GM12864 (cell line): ENCODE measurements around the gene OR13C8.

Experiments
- DNase-seq: peaks from one replicate; pipeline ENCODE4 v3.0.0-alpha.2; 2011; ENCODE audit warnings: low read depth
- H3K4me3 ChIP-seq: 2 replicates; pipeline ENCODE4 v1.5.1; 2011; ENCODE audit warnings: mild to moderate bottlenecking, low read depth, low read length, control low read depth
- TF ChIP-seq, protein P1 (sequence below): IDR thresholded peaks from 2 replicates; pipeline ENCODE4 v1.5.1; 2011; ENCODE audit warnings: low read depth, mild to moderate bottlenecking, moderate library complexity, low read length, control low read depth, inconsistent platforms; ENCODE audit errors: missing control alignments

The OR13C8 gene

DNA sequence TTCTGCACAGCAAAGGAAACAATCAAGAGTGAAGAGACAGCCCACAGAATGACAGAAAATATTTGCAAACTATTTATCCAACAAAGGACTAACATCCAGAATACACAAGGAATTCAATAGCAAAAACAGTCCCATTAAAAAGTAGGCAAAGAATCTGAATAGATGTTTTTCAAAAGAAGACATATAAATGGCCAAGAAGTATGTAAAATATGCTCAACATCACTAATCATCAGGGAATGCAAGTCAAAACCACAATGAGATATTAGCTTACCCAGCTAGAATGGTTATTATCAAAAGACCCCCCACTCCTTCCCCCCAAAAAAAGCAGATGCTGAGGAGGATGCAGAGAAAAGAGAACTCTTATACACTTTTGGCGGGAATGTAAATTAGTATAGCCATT is 13.4 kb upstream of the OR13C8 start:
- no peak overlapping the region for H3K4me3 ChIP-seq
- DNase-seq = no peak
- TF ChIP-seq, protein P1, sequence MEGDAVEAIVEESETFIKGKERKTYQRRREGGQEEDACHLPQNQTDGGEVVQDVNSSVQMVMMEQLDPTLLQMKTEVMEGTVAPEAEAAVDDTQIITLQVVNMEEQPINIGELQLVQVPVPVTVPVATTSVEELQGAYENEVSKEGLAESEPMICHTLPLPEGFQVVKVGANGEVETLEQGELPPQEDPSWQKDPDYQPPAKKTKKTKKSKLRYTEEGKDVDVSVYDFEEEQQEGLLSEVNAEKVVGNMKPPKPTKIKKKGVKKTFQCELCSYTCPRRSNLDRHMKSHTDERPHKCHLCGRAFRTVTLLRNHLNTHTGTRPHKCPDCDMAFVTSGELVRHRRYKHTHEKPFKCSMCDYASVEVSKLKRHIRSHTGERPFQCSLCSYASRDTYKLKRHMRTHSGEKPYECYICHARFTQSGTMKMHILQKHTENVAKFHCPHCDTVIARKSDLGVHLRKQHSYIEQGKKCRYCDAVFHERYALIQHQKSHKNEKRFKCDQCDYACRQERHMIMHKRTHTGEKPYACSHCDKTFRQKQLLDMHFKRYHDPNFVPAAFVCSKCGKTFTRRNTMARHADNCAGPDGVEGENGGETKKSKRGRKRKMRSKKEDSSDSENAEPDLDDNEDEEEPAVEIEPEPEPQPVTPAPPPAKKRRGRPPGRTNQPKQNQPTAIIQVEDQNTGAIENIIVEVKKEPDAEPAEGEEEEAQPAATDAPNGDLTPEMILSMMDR = no peak

DNA sequence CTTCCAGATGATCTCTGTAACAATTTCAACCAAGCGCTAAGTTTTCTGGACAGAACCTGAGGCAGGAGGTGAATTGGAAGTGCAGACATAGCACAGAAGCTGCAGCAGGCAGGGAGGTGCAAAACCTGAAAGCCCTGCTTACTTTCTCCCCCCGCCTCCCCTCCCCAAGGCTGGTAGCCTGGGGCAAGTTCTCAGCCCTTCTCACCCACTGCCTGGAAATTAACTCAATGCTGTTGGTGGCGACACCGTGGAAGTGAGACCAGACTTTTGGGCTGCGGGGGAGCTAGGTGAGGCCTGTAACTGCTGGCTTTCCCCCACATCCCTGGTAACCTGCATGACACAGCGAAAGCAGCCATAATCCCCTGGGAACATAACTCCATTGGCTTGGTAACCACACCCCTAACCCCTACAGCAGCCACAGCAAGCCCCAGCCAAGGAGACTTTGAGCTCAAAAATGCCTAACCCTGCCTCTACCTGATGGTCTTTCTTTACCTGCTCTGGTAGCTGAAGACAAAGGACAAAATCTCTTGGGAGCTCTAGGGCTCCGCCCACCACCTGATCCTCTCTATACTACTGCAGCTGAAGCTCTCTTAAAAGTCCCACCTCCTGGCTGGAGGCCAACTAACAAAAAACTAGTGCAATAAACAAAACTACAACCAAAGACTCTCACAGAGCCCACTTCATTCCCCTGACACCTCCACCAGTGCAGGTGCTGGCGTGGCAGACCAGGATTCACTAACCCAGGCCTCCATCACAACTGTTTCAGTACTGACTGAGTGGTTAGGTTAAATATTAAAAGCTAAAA is 11.9 kb upstream of the OR13C8 start:
- TF ChIP-seq, protein P1 = no peak
- H3K4me3 ChIP-seq = no peak overlapping the region
- no peak for DNase-seq

DNA sequence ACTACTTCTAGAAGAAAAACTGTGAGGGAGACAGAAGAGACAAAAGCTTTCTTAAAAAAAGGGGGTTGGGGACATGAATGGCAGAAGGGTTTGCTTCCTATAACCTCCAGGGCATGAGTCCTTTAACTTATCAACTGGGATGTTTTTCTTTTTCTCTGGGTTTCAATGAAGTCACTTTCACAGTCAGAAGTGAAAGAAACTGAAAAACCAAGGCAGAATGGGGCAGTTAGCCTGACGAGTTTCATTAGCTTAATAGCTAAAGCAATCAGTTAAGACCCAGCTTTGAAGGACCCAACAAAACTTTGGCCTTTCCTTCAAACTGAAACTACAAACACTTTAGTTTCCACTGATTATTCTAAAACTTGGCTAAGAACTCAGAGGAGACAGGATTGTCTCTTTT is 4.6 kb upstream of the OR13C8 start:
- no peak overlapping the region for H3K4me3 ChIP-seq
- TF ChIP-seq, protein P1 = no peak
- no peak for DNase-seq

DNA sequence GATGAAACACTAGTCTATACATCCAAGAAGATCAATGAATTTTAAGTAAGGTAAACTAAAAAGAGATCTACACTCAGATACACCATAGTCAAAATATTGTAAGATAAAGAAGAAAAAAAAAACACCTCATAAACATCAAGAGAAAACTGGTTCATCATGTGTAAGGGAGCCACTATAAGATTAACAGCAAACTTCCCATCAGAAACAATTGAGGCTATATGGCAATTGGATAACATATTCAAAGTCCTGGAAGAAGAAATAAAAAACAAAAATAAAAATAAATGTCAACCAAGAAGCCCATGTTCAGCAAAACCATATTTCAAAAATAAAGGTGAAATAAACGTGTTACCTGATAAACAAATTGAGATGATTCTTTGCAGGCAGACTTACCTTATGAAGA is 3.6 kb downstream of the OR13C8 start:
- TF ChIP-seq, protein P1 = no peak
- no peak overlapping the region for H3K4me3 ChIP-seq
- no peak for DNase-seq

DNA sequence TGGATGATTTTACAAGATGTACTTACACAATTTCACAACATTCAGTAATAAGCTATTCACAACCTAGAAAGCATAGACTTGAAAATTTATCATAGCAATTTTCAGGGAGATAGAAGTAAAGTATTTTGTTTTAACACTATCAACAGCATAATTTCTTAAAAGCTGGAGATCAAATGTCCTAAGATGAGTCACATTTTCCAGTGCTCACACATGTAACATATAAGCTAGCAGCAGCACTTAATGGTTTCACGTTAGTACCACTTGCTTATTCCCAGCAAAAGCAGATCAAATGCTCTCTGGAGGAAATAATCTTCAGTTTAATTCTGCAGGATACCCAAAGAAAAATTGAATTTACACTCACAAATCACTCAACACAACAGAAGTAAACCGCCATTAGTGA is 6.5 kb downstream of the OR13C8 start:
- no peak for DNase-seq
- no peak overlapping the region for H3K4me3 ChIP-seq
- TF ChIP-seq, protein P1 = no peak

DNA sequence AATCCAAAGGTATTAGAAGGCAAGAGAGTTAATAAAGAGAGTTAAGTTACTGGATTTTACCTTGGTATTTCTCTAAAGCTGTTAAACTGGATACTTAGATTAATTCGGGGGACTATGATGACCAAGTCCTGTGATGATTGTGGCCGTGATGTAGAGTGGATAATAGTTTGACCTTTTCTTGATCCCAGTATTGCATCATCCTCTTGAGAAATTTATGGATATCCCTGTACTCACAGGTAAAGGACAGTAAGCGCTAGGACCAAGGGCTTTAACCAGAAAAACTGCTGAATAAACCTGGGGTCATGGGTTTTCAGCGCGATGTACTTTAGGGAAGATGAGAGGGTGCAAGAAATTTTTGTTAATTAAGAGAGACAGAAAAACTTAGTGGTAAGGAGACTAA is 8.3 kb downstream of the OR13C8 start:
- TF ChIP-seq, protein P1 = no peak

DNA sequence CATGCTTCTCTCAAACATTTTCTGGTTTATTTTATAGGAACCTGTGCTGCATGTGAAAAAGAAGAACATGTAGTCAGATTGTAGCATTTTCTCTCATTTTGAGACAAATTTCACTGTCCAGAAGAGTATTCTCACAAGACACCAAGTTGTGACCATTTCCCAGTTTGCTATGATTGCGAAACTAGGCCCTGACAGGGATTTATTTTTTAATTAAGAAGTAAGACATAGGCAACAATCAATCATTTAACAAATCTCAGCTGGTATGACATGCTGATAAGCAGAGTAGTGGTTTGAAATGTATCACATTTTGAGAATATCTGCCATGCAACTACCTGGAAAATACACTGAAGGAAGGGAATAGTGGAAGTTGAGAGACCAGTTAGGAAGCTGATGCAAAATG is 11.6 kb downstream of the OR13C8 start:
- TF ChIP-seq, protein P1 = no peak
- no peak for DNase-seq

More for the DNA sequence above, 8.3 kb downstream of the OR13C8 start:
- H3K4me3 ChIP-seq = no peak overlapping the region
- DNase-seq = no peak

More for the DNA sequence above, 11.6 kb downstream of the OR13C8 start:
- no peak overlapping the region for H3K4me3 ChIP-seq
